ENCODE measurements around the gene PRDM15.

The PRDM15 gene

GRCh38 chr21:41753006-41753898 is 125.9 kb downstream of the PRDM15 start:
- in situ Hi-C loops (cut with MboI; ENCODE audit: low sequenced_read_pairs, unreplicated experiment), result no loop called here
- no peak for TF ChIP-seq CTCF (IDR thresholded peaks at IDR 0.05; ENCODE audit: borderline replicate concordance, control extremely low read depth, extremely low read depth, insufficient read depth, missing control alignments)
- no peak for DNase-seq (ENCODE audit: low spot score)

GRCh38 chr21:41752231-41752681 is 126.9 kb downstream of the PRDM15 start:
- no peak for DNase-seq (ENCODE audit: low spot score)
- in situ Hi-C loops (cut with MboI; ENCODE audit: low sequenced_read_pairs, unreplicated experiment), result no loop called here
- TF ChIP-seq CTCF (IDR thresholded peaks at IDR 0.05; ENCODE audit: borderline replicate concordance, control extremely low read depth, extremely low read depth, insufficient read depth, missing control alignments), result no peak

GRCh38 chr21:41751611-41752011 is 127.5 kb downstream of the PRDM15 start:
- in situ Hi-C loops (cut with MboI; ENCODE audit: low sequenced_read_pairs, unreplicated experiment), result no loop called here
- no peak for TF ChIP-seq CTCF (IDR thresholded peaks at IDR 0.05; ENCODE audit: borderline replicate concordance, control extremely low read depth, extremely low read depth, insufficient read depth, missing control alignments)
- no peak for DNase-seq (ENCODE audit: low spot score)

- in situ Hi-C loops (cut with MboI; ENCODE audit: low sequenced_read_pairs, unreplicated experiment), result no loop called here
- no peak for DNase-seq (ENCODE audit: low spot score)
- no peak for TF ChIP-seq CTCF (IDR thresholded peaks at IDR 0.05; ENCODE audit: borderline replicate concordance, control extremely low read depth, extremely low read depth, insufficient read depth, missing control alignments)
Observed at GRCh38 chr21:41750532-41751151, 128.5 kb downstream of the PRDM15 start.

DNA sequence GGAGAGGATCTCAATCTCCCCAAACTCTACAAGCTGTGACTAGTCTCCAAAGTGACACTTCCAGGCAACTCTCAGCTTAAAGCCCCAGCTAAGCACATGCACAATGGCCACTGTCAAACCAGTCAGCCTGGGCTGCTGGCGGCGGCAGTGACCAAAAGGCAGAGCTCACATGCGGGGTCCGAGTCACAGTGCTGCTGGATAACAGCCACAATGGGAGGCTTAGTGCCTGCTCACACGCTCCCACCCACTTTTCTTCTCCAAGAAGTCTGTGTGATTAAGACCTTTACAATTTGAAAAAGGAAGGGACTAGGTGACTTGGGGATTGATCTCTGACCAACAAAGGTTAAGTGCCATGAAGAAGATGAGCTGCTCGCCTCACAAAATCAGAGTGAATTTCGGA is 129.1 kb downstream of the PRDM15 start:
- in situ Hi-C loops (cut with MboI; ENCODE audit: low sequenced_read_pairs, unreplicated experiment), result no loop called here
- no peak for TF ChIP-seq CTCF (IDR thresholded peaks at IDR 0.05; ENCODE audit: borderline replicate concordance, control extremely low read depth, extremely low read depth, insufficient read depth, missing control alignments)
- DNase-seq (ENCODE audit: low spot score), result no peak

GRCh38 chr21:41749286-41749685 is 129.9 kb downstream of the PRDM15 start:
- in situ Hi-C loops (cut with MboI; ENCODE audit: low sequenced_read_pairs, unreplicated experiment), result no loop called here
- TF ChIP-seq CTCF (IDR thresholded peaks at IDR 0.05; ENCODE audit: borderline replicate concordance, control extremely low read depth, extremely low read depth, insufficient read depth, missing control alignments), result no peak
- DNase-seq (ENCODE audit: low spot score), result no peak

Measured in GM13976 (cell line).